Trophoblast cell (in vitro differentiated cells and primary cell): ENCODE data around the gene RCBTB1.
A peak's percentile ranks its signal among the peaks of the same experiment; 100 is the strongest.

Experiments
- DNase-seq, 2 donors: peaks; one replicate each; pipeline ENCODE4 v3.0.0-alpha.2; 2016
- H2AFZ ChIP-seq: 2 replicates; pipeline ENCODE4 v1.6.1; 2013; ENCODE audit warnings: low read length, moderate library complexity, mild to moderate bottlenecking; ENCODE audit not compliant: insufficient read depth, poor library complexity
- H2AK5ac ChIP-seq: 2 replicates; pipeline ENCODE4 v1.6.1; 2013; ENCODE audit warnings: mild to moderate bottlenecking, low read length
- H2BK120ac ChIP-seq: 2 replicates; pipeline ENCODE4 v1.6.1; 2013; ENCODE audit warnings: low read length, mild to moderate bottlenecking, moderate library complexity; ENCODE audit not compliant: insufficient read depth, poor library complexity
- H2BK12ac ChIP-seq: 2 replicates; pipeline ENCODE4 v1.6.1; 2013; ENCODE audit warnings: mild to moderate bottlenecking, low read length, moderate library complexity
- H2BK5ac ChIP-seq: 2 replicates; pipeline ENCODE4 v1.6.1; 2013; ENCODE audit warnings: low read length, low read depth, moderate library complexity, mild to moderate bottlenecking; ENCODE audit not compliant: poor library complexity
- H3K14ac ChIP-seq: 2 replicates; pipeline ENCODE4 v1.6.1; 2013; ENCODE audit warnings: mild to moderate bottlenecking, low read length
- H3K18ac ChIP-seq: 2 replicates; pipeline ENCODE4 v1.6.1; 2013; ENCODE audit warnings: mild to moderate bottlenecking, low read length
- H3K23ac ChIP-seq: 2 replicates; pipeline ENCODE4 v1.6.1; 2013; ENCODE audit warnings: low read length
- H3K27ac ChIP-seq: 2 replicates; pipeline ENCODE4 v1.5.1; 2013; ENCODE audit warnings: low read depth, mild to moderate bottlenecking, inconsistent platforms, low read length, moderate library complexity
- H3K27me3 ChIP-seq: 2 replicates; pipeline ENCODE4 v1.6.1; 2013; ENCODE audit warnings: inconsistent platforms, mild to moderate bottlenecking, low read length, moderate library complexity; ENCODE audit not compliant: insufficient read depth
- H3K36me3 ChIP-seq, 2 experiments: 1 replicate in 1 of 2; 2 replicates in 1 of 2; pipeline ENCODE4 v1.6.1; 2013; ENCODE audit warnings: low read length in 2 of 2, mild to moderate bottlenecking in 2 of 2, moderate library complexity in 1 of 2; ENCODE audit not compliant: insufficient read depth in 2 of 2, control insufficient read depth in 1 of 2
- H3K4ac ChIP-seq: 2 replicates; pipeline ENCODE4 v1.6.1; 2013; ENCODE audit warnings: low read depth, mild to moderate bottlenecking, low read length, moderate library complexity
- H3K4me1 ChIP-seq, 2 experiments: 1 replicate in 1 of 2; 2 replicates in 1 of 2; pipeline ENCODE4 v1.6.1; 2013; ENCODE audit warnings: low read length in 2 of 2, mild to moderate bottlenecking in 2 of 2, moderate library complexity in 1 of 2; ENCODE audit not compliant: insufficient read depth in 2 of 2, control insufficient read depth in 1 of 2
- H3K4me2 ChIP-seq: 2 replicates; pipeline ENCODE4 v1.6.1; 2013; ENCODE audit warnings: inconsistent platforms, mild to moderate bottlenecking, low read length, moderate library complexity
- H3K4me3 ChIP-seq: 2 replicates; pipeline ENCODE4 v1.5.1; 2013; ENCODE audit warnings: mild to moderate bottlenecking, low read depth, low read length, inconsistent platforms
- H3K79me1 ChIP-seq: one replicate; pipeline ENCODE4 v1.6.1; 2013; ENCODE audit warnings: low read length
- H3K79me2 ChIP-seq: 2 replicates; pipeline ENCODE4 v1.6.1; 2013; ENCODE audit warnings: low read length, mild to moderate bottlenecking; ENCODE audit not compliant: control insufficient read depth, insufficient read depth, poor library complexity
- H3K9ac ChIP-seq: 2 replicates; pipeline ENCODE4 v1.6.1; 2013; ENCODE audit warnings: mild to moderate bottlenecking, low read length
- H3K9me3 ChIP-seq: 2 replicates; pipeline ENCODE4 v1.6.1; 2013; ENCODE audit warnings: low read depth, mild to moderate bottlenecking, control low read depth, inconsistent platforms, low read length; ENCODE audit not compliant: insufficient read depth
- H4K12ac ChIP-seq: 2 replicates; pipeline ENCODE4 v1.6.1; 2013; ENCODE audit warnings: low read depth, mild to moderate bottlenecking, low read length, moderate library complexity
- H4K8ac ChIP-seq: 2 replicates; pipeline ENCODE4 v1.6.1; 2013; ENCODE audit warnings: low read depth, mild to moderate bottlenecking, low read length, moderate library complexity
- H4K91ac ChIP-seq: one replicate; pipeline ENCODE4 v1.6.1; 2013; ENCODE audit warnings: low read depth, mild to moderate bottlenecking, low read length, moderate library complexity
- WGBS: extraction: QIAGEN DNeasy Blood & Tissue Kit; methylation state at CpG from one replicate; pipeline ENCODE4 v1.1.7; 2013; ENCODE audit warnings: missing lambda C conversion rate; ENCODE audit not compliant: insufficient read length, insufficient coverage; ENCODE audit errors: extremely low coverage; 5-methylcytosine and 5-hydroxymethylcytosine counted together

Gene RCBTB1

GRCh38 chr13:49546561-49546960 lies 38.8 kb downstream of the RCBTB1 start:
- no CpG with 5 or more reads among the region's 9 CpGs for WGBS

GRCh38 chr13:49545661-49546060 lies 39.7 kb downstream of the RCBTB1 start:
- Histone ChIP-seq H3K27me3 (no peaks in the 10 kb centered on the region), H3K9me3 (no peaks in the 10 kb centered on the region), H2BK5ac (no peak overlapping the region), H2BK120ac (no peak overlapping the region), H4K12ac (no peak overlapping the region), H3K4me3 (no peak overlapping the region), H2AFZ (no peak overlapping the region), H3K36me3 (peaks cover 9 to 12% of the 10 kb centered on the region in 2 experiments), H3K79me1 (peaks cover 1% of the 10 kb centered on the region), H3K4me2 (peak overlapping the region; percentile 43), H2BK12ac (no peak overlapping the region), H3K4ac (no peak overlapping the region), H3K23ac (no peak overlapping the region), H4K91ac (no peak overlapping the region), H3K4me1 (peaks cover 6 to 12% of the 10 kb centered on the region in 2 experiments), H4K8ac (no peak overlapping the region), H3K18ac (no peak overlapping the region), H3K9ac (no peak overlapping the region), H3K14ac (no peak overlapping the region), H3K27ac (peak overlapping the region; percentile 81), H3K79me2 (no peaks in the 10 kb centered on the region), H2AK5ac (no peak overlapping the region)
- no CpG with 5 or more reads among the region's 4 CpGs for WGBS
- peak; percentile 75 to 94 for DNase-seq

More at GRCh38 chr13:49546561-49546960, 38.8 kb downstream of the RCBTB1 start:
- Histone ChIP-seq H3K18ac (peak overlapping the region; percentile 11), H2AK5ac (peak overlapping the region; percentile 49), H4K8ac (no peak overlapping the region), H3K9ac (no peak overlapping the region), H2BK5ac (no peak overlapping the region), H3K27me3 (no peaks in the 10 kb centered on the region), H3K4me1 (peaks cover 6 to 10% of the 10 kb centered on the region in 2 experiments), H3K4ac (no peak overlapping the region), H2BK120ac (no peak overlapping the region), H3K23ac (no peak overlapping the region), H3K79me1 (peaks cover 1% of the 10 kb centered on the region), H3K14ac (no peak overlapping the region), H3K36me3 (peaks cover 11 to 12% of the 10 kb centered on the region in 2 experiments), H3K4me2 (no peak overlapping the region), H3K4me3 (no peak overlapping the region), H4K12ac (no peak overlapping the region), H3K27ac (peak overlapping the region; percentile 66), H4K91ac (peak overlapping the region; percentile 51), H3K79me2 (no peaks in the 10 kb centered on the region), H2AFZ (no peak overlapping the region), H2BK12ac (peak overlapping the region; percentile 93), H3K9me3 (no peaks in the 10 kb centered on the region)
- DNase-seq: no peak

GRCh38 chr13:49543656-49544055 lies 41.7 kb downstream of the RCBTB1 start:
- WGBS: no CpG with 5 or more reads among the region's 3 CpGs
- H3K79me2 ChIP-seq: no peaks in the 10 kb centered on the region
- no peak overlapping the region for H2BK120ac ChIP-seq
- no peak overlapping the region for H3K14ac ChIP-seq
- no peak overlapping the region for H4K8ac ChIP-seq
- peaks cover 2 to 7% of the 10 kb centered on the region in 2 experiments for H3K36me3 ChIP-seq
- H2AK5ac ChIP-seq: no peak overlapping the region
- H2AFZ ChIP-seq: no peak overlapping the region
- no peak overlapping the region for H3K4me3 ChIP-seq
- no peaks in the 10 kb centered on the region for H3K9me3 ChIP-seq
- H2BK5ac ChIP-seq: no peak overlapping the region
- no peak overlapping the region for H4K91ac ChIP-seq
- H3K4me1 ChIP-seq: peaks cover 6 to 14% of the 10 kb centered on the region in 2 experiments
- no peak overlapping the region for H4K12ac ChIP-seq
- peak; percentile 86 to 93 for DNase-seq
- peaks cover 6% of the 10 kb centered on the region for H3K79me1 ChIP-seq
- no peak overlapping the region for H3K23ac ChIP-seq
- no peak overlapping the region for H3K27ac ChIP-seq
- no peak overlapping the region for H3K9ac ChIP-seq
- H3K4me2 ChIP-seq: no peak overlapping the region
- H3K27me3 ChIP-seq: no peaks in the 10 kb centered on the region
- no peak overlapping the region for H2BK12ac ChIP-seq
- H3K18ac ChIP-seq: no peak overlapping the region
- H3K4ac ChIP-seq: no peak overlapping the region

DNA sequence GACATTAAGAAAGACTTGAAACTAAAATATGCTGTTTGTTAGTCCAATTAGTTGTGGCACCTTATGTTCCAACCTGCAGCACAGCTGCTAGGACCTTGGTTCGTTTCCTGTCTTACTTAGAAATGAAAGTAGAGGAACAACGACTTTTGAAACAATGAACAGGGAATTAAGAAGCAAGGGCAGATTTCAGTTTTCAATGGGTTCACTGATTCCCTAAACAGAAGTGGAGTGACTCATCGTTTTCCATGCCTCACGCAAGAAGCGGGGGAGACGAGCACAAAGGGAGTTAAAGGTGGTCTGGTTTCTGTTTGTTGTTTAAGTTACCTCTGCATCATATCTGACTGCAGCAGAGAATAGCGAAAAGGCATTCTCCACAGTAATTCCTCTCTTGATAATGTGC lies 44.8 kb downstream of the RCBTB1 start:
- no peak overlapping the region for H2BK120ac ChIP-seq
- H3K27ac ChIP-seq: peak overlapping the region; percentile 92
- no peak overlapping the region for H3K9ac ChIP-seq
- no CpG with 5 or more reads among the region's 7 CpGs for WGBS
- peaks cover 3 to 5% of the 10 kb centered on the region in 2 experiments for H3K4me1 ChIP-seq
- no peak overlapping the region for H3K14ac ChIP-seq
- no peak for DNase-seq
- no peaks in the 10 kb centered on the region for H3K9me3 ChIP-seq
- no peaks in the 10 kb centered on the region for H3K79me2 ChIP-seq
- peaks cover 4 to 5% of the 10 kb centered on the region in 2 experiments for H3K36me3 ChIP-seq
- H3K18ac ChIP-seq: no peak overlapping the region
- no peak overlapping the region for H2BK5ac ChIP-seq
- peaks cover 4% of the 10 kb centered on the region for H3K79me1 ChIP-seq
- H3K4ac ChIP-seq: no peak overlapping the region
- H4K91ac ChIP-seq: no peak overlapping the region
- H2AK5ac ChIP-seq: no peak overlapping the region
- no peak overlapping the region for H2BK12ac ChIP-seq
- H3K4me2 ChIP-seq: peak overlapping the region; percentile 24
- no peak overlapping the region for H4K12ac ChIP-seq
- no peak overlapping the region for H4K8ac ChIP-seq
- no peaks in the 10 kb centered on the region for H3K27me3 ChIP-seq
- H2AFZ ChIP-seq: no peak overlapping the region
- no peak overlapping the region for H3K4me3 ChIP-seq
- H3K23ac ChIP-seq: no peak overlapping the region
